ENCODE data around the gene ZNF516. TPM values are rescaled to one million over a fixed set of nuclear protein-coding genes. Genes with fewer than 3 reads are reported as not detected.

The ZNF516 gene
- total RNA-seq, 2 donors from 2014 or later, result 10.8 to 21.1 TPM

- H3K9me3 Mint-ChIP-seq, result no peaks in the 10 kb centered on the region
- no peak for ATAC-seq
- no peaks in the 10 kb centered on the region for H3K36me3 Mint-ChIP-seq
- H3K4me1 Mint-ChIP-seq (ENCODE audit: low read depth in 2 of 2), result peaks cover 28 to 47% of the 10 kb centered on the region in 2 donors
- no peak overlapping the region for H3K4me3 Mint-ChIP-seq
- no peaks in the 10 kb centered on the region for H3K27me3 Mint-ChIP-seq
- DNase-seq (ENCODE audit: low spot score), result no peak
- H3K27ac Mint-ChIP-seq, result no peak overlapping the region
Measured at GRCh38 chr18:76408480-76409067, 86.5 kb downstream of the ZNF516 start.

- Mint-ChIP-seq H3K27me3 (no peaks in the 10 kb centered on the region), H3K9me3 (no peaks in the 10 kb centered on the region), H3K27ac (no peak overlapping the region), H3K36me3 (no peaks in the 10 kb centered on the region), H3K4me1 (ENCODE audit: low read depth in 2 of 2) (peaks cover 28 to 48% of the 10 kb centered on the region in 2 donors), H3K4me3 (no peak overlapping the region)
- DNase-seq (ENCODE audit: low spot score) (no peak), ATAC-seq (no peak)
Measured at GRCh38 chr18:76407681-76408080, 87.4 kb downstream of the ZNF516 start.

- DNase-seq (ENCODE audit: low spot score), result no peak
- H3K4me3 Mint-ChIP-seq, result no peak overlapping the region
- no peaks in the 10 kb centered on the region for H3K27me3 Mint-ChIP-seq
- H3K9me3 Mint-ChIP-seq, result no peaks in the 10 kb centered on the region
- peaks cover 28 to 49% of the 10 kb centered on the region in 2 donors for H3K4me1 Mint-ChIP-seq (ENCODE audit: low read depth in 2 of 2)
- H3K27ac Mint-ChIP-seq, result no peak overlapping the region
- H3K36me3 Mint-ChIP-seq, result no peaks in the 10 kb centered on the region
- no peak for ATAC-seq
Measured at GRCh38 chr18:76406791-76407190, 88.3 kb downstream of the ZNF516 start.

- H3K4me1 Mint-ChIP-seq (ENCODE audit: low read depth in 2 of 2), result peaks cover 21 to 43% of the 10 kb centered on the region in 2 donors
- ATAC-seq (peak in 1 of 2 donors; percentile 59), DNase-seq (ENCODE audit: low spot score) (no peak)
- no peaks in the 10 kb centered on the region for H3K36me3 Mint-ChIP-seq
- H3K9me3 Mint-ChIP-seq, result no peaks in the 10 kb centered on the region
- no peak overlapping the region for H3K27ac Mint-ChIP-seq
- H3K27me3 Mint-ChIP-seq, result no peaks in the 10 kb centered on the region
- H3K4me3 Mint-ChIP-seq, result no peak overlapping the region
Measured at GRCh38 chr18:76405681-76406356, 89.2 kb downstream of the ZNF516 start.

GRCh38 chr18:76405280-76405679 lies 89.8 kb downstream of the ZNF516 start:
- ATAC-seq, result no peak
- H3K4me1 Mint-ChIP-seq (ENCODE audit: low read depth in 2 of 2), result peaks cover 16 to 40% of the 10 kb centered on the region in 2 donors
- H3K9me3 Mint-ChIP-seq, result no peaks in the 10 kb centered on the region

GRCh38 chr18:76404345-76404831 lies 90.7 kb downstream of the ZNF516 start:
- Mint-ChIP-seq H3K27ac (no peak overlapping the region), H3K4me1 (ENCODE audit: low read depth in 2 of 2) (peaks cover 16 to 35% of the 10 kb centered on the region in 2 donors), H3K9me3 (no peaks in the 10 kb centered on the region), H3K4me3 (no peak overlapping the region), H3K27me3 (no peaks in the 10 kb centered on the region), H3K36me3 (no peaks in the 10 kb centered on the region)
- ATAC-seq, result no peak
- no peak for DNase-seq (ENCODE audit: low spot score)

More at GRCh38 chr18:76405280-76405679, 89.8 kb downstream of the ZNF516 start:
- Mint-ChIP-seq H3K36me3 (no peaks in the 10 kb centered on the region), H3K4me3 (no peak overlapping the region), H3K27me3 (no peaks in the 10 kb centered on the region), H3K27ac (no peak overlapping the region)
- no peak for DNase-seq (ENCODE audit: low spot score)

GRCh38 chr18:76402026-76402990 lies 92.7 kb downstream of the ZNF516 start:
- no peak overlapping the region for H3K27ac Mint-ChIP-seq
- H3K4me3 Mint-ChIP-seq, result no peak overlapping the region
- DNase-seq (ENCODE audit: low spot score) (no peak), ATAC-seq (no peak)
- no peaks in the 10 kb centered on the region for H3K27me3 Mint-ChIP-seq
- no peaks in the 10 kb centered on the region for H3K9me3 Mint-ChIP-seq
- peaks cover 22 to 41% of the 10 kb centered on the region in 2 donors for H3K4me1 Mint-ChIP-seq (ENCODE audit: low read depth in 2 of 2)
- H3K36me3 Mint-ChIP-seq, result no peaks in the 10 kb centered on the region

GRCh38 chr18:76401498-76401897 lies 93.5 kb downstream of the ZNF516 start:
- Mint-ChIP-seq H3K9me3 (no peaks in the 10 kb centered on the region), H3K4me3 (no peak overlapping the region), H3K27ac (no peak overlapping the region), H3K36me3 (no peaks in the 10 kb centered on the region), H3K4me1 (ENCODE audit: low read depth in 2 of 2) (peaks cover 19 to 38% of the 10 kb centered on the region in 2 donors), H3K27me3 (no peaks in the 10 kb centered on the region)
- DNase-seq (ENCODE audit: low spot score) (no peak), ATAC-seq (peak; percentile 71 to 72)

- no peaks in the 10 kb centered on the region for H3K27me3 Mint-ChIP-seq
- DNase-seq (ENCODE audit: low spot score), result no peak
- H3K9me3 Mint-ChIP-seq, result no peaks in the 10 kb centered on the region
- no peak overlapping the region for H3K4me3 Mint-ChIP-seq
- H3K4me1 Mint-ChIP-seq (ENCODE audit: low read depth in 2 of 2), result peaks cover 11 to 34% of the 10 kb centered on the region in 2 donors
- H3K27ac Mint-ChIP-seq, result no peak overlapping the region
- no peaks in the 10 kb centered on the region for H3K36me3 Mint-ChIP-seq
- no peak for ATAC-seq
Measured at GRCh38 chr18:76399613-76400391, 95.2 kb downstream of the ZNF516 start.

GRCh38 chr18:76398896-76399612 lies 96.0 kb downstream of the ZNF516 start:
- peaks cover 6 to 28% of the 10 kb centered on the region in 2 donors for H3K4me1 Mint-ChIP-seq (ENCODE audit: low read depth in 2 of 2)
- no peaks in the 10 kb centered on the region for H3K9me3 Mint-ChIP-seq
- DNase-seq (ENCODE audit: low spot score) (peak; percentile 82), ATAC-seq (peak; percentile 86 to 88)
- H3K4me3 Mint-ChIP-seq, result no peak overlapping the region
- no peaks in the 10 kb centered on the region for H3K36me3 Mint-ChIP-seq
- no peaks in the 10 kb centered on the region for H3K27me3 Mint-ChIP-seq
- peak overlapping the region in 1 of 2 donors; percentile 30 for H3K27ac Mint-ChIP-seq

GRCh38 chr18:76398295-76398694 lies 96.7 kb downstream of the ZNF516 start:
- ATAC-seq, result no peak
- Mint-ChIP-seq H3K9me3 (no peaks in the 10 kb centered on the region), H3K4me1 (ENCODE audit: low read depth in 2 of 2) (peaks cover 6 to 26% of the 10 kb centered on the region in 2 donors)

GRCh38 chr18:76397631-76398030 lies 97.4 kb downstream of the ZNF516 start:
- Mint-ChIP-seq H3K4me3 (no peak overlapping the region), H3K27me3 (no peaks in the 10 kb centered on the region), H3K36me3 (no peaks in the 10 kb centered on the region), H3K9me3 (no peaks in the 10 kb centered on the region), H3K27ac (no peak overlapping the region), H3K4me1 (ENCODE audit: low read depth in 2 of 2) (peaks cover 6 to 20% of the 10 kb centered on the region in 2 donors)
- no peak for ATAC-seq
- DNase-seq (ENCODE audit: low spot score), result no peak

More at GRCh38 chr18:76398295-76398694, 96.7 kb downstream of the ZNF516 start:
- no peaks in the 10 kb centered on the region for H3K36me3 Mint-ChIP-seq
- no peak for DNase-seq (ENCODE audit: low spot score)
- H3K4me3 Mint-ChIP-seq, result no peak overlapping the region
- H3K27ac Mint-ChIP-seq, result peak overlapping the region in 1 of 2 donors; percentile 30
- H3K27me3 Mint-ChIP-seq, result no peaks in the 10 kb centered on the region

All from natural killer cell treated with Interleukin-12 subunit alpha and Interleukin-12 subunit beta and Interleukin-15 and Interleukin-18, amount 100 ng/mL, for 72 hours (primary cell).